ENCODE measurements around the gene MICAL2.

MICAL2 gene

GRCh38 chr11:12240677-12241076 is 130.3 kb downstream of the MICAL2 start (continued):
- TF ChIP-seq, protein P1, sequence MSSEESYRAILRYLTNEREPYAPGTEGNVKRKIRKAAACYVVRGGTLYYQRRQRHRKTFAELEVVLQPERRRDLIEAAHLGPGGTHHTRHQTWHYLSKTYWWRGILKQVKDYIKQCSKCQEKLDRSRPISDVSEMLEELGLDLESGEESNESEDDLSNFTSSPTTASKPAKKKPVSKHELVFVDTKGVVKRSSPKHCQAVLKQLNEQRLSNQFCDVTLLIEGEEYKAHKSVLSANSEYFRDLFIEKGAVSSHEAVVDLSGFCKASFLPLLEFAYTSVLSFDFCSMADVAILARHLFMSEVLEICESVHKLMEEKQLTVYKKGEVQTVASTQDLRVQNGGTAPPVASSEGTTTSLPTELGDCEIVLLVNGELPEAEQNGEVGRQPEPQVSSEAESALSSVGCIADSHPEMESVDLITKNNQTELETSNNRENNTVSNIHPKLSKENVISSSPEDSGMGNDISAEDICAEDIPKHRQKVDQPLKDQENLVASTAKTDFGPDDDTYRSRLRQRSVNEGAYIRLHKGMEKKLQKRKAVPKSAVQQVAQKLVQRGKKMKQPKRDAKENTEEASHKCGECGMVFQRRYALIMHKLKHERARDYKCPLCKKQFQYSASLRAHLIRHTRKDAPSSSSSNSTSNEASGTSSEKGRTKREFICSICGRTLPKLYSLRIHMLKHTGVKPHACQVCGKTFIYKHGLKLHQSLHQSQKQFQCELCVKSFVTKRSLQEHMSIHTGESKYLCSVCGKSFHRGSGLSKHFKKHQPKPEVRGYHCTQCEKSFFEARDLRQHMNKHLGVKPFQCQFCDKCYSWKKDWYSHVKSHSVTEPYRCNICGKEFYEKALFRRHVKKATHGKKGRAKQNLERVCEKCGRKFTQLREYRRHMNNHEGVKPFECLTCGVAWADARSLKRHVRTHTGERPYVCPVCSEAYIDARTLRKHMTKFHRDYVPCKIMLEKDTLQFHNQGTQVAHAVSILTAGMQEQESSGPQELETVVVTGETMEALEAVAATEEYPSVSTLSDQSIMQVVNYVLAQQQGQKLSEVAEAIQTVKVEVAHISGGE (tag by site-specific recombination; conservative IDR thresholded peaks at IDR 0.05; ENCODE audit: low read depth): no peak

- Histone ChIP-seq H3K4me3 (ENCODE audit: low read depth, low read length) (no peak overlapping the region), H3K4me1 (ENCODE audit: control insufficient read depth, insufficient read depth, low read length) (no peaks in the 10 kb centered on the region), H3K36me3 (ENCODE audit: control insufficient read depth in 2 of 2, insufficient read depth in 1 of 2, low read length in 2 of 2) (peaks cover 0 to 3% of the 10 kb centered on the region in 2 experiments; a peak in 1 of 3 replicates), H3K27ac (ENCODE audit: extremely low read depth, low read depth, low read length) (no peak overlapping the region), H3K9me3 (ENCODE audit: control insufficient read depth, insufficient read depth, low read depth, low read length) (no peaks in the 10 kb centered on the region)
- CTCF ChIA-PET: no interaction called here
- TF ChIP-seq ZNF19 (tag by site-specific recombination; IDR thresholded peaks at IDR 0.05; ENCODE audit: low read depth) (no peak), ZBTB10 (tag by site-specific recombination; IDR thresholded peaks at IDR 0.05) (no peak), ZNF335 (tag by site-specific recombination; conservative IDR thresholded peaks at IDR 0.05) (no peak), ZNF16 (tag by site-specific recombination; IDR thresholded peaks at IDR 0.05; ENCODE audit: low read depth) (no peak), ZNF768 (tag by site-specific recombination; IDR thresholded peaks at IDR 0.05) (no peak), KLF17 (tag by site-specific recombination; IDR thresholded peaks at IDR 0.05) (no peak), SP7 (tag by site-specific recombination; IDR thresholded peaks at IDR 0.05) (no peak), ZNF266 (tag by site-specific recombination; IDR thresholded peaks at IDR 0.05; ENCODE audit: low read depth) (no peak), ZNF626 (tag by site-specific recombination; IDR thresholded peaks at IDR 0.05) (no peak), ZXDB (tag by site-specific recombination; IDR thresholded peaks at IDR 0.05) (no peak), ZNF138 (tag by site-specific recombination; IDR thresholded peaks at IDR 0.05; ENCODE audit: borderline replicate concordance) (no peak), ZIC2 (tag by site-specific recombination; IDR thresholded peaks at IDR 0.05) (no peak)
- TF ChIP-seq, protein P2, sequence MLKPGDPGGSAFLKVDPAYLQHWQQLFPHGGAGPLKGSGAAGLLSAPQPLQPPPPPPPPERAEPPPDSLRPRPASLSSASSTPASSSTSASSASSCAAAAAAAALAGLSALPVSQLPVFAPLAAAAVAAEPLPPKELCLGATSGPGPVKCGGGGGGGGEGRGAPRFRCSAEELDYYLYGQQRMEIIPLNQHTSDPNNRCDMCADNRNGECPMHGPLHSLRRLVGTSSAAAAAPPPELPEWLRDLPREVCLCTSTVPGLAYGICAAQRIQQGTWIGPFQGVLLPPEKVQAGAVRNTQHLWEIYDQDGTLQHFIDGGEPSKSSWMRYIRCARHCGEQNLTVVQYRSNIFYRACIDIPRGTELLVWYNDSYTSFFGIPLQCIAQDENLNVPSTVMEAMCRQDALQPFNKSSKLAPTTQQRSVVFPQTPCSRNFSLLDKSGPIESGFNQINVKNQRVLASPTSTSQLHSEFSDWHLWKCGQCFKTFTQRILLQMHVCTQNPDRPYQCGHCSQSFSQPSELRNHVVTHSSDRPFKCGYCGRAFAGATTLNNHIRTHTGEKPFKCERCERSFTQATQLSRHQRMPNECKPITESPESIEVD (tag by site-specific recombination; IDR thresholded peaks at IDR 0.05): no peak
- POLR2A ChIA-PET: no interaction called here
Observed at GRCh38 chr11:12241401-12241800, 131.0 kb downstream of the MICAL2 start.

All from HEK293 (cell line).